Testis (tissue), 2 donors: ENCODE results near the gene PLXDC2.

Experiments
- CTCF ChIP-seq, 3 experiments: fragments of 450-650 bp in 2 of 3; fragments of 200-600 bp in 1 of 3; sonication (generic) in 1 of 3; IDR thresholded peaks; one replicate each; pipeline ENCODE4 v1.5.1; 2016 to 2019; ENCODE audit warnings: antibody characterized with exemption in 3 of 3, mild to moderate bottlenecking in 2 of 3, moderate library complexity in 1 of 3
- POLR2A ChIP-seq: fragments of 450-650 bp; IDR thresholded peaks from one replicate; pipeline ENCODE4 v1.6.1; 2017; ENCODE audit warnings: antibody characterized with exemption, mild to moderate bottlenecking, moderate library complexity

GRCh38 chr10:19874791-19875190, 58.6 kb downstream of the PLXDC2 start:
- no peak for TF ChIP-seq CTCF (IDR thresholded peaks at IDR 0.05)
- no peak for TF ChIP-seq POLR2A
